Adipose tissue (tissue), 3 donors: ENCODE measurements around the gene FAM78A. TPM values are rescaled to one million over a fixed set of nuclear protein-coding genes. Genes with fewer than 3 reads are reported as not detected.
"Not testable (repeated sequence)": the region's sequence is repeated elsewhere in the genome, so short reads cannot be mapped to it uniquely, and the experiment has no call there.

Source experiments
- H3K27ac ChIP-seq: one replicate; pipeline ENCODE4 v1.5.1; 2013; ENCODE audit warnings: low read depth, low read length
- WGBS, 3 donors: extraction: QIAGEN DNeasy Blood & Tissue Kit; methylation state at CpG; one replicate each; pipeline ENCODE4 v1.1.7; 2013; 5-methylcytosine and 5-hydroxymethylcytosine counted together
- polyA plus RNA-seq, 3 donors: library from polyadenylated mRNA; stranded (reverse); fragments of 200-250 nt; gene quantifications; one replicate each; pipeline ENCODE4 v1.2.3, GENCODE V29; 2013
- donor health status: healthy with polysubstance abuse.
- donor health status: Bipolar disorder and iron deficiency.
- donor health status: healthy.

The FAM78A gene
- polyA plus RNA-seq, 3 donors = 0.70 to 2.5 (median 1.7) TPM

GRCh38 chr9:131257266-131258025 lies 18.9 kb downstream of the FAM78A start:
- no peak overlapping the region for H3K27ac ChIP-seq
- WGBS, 3 donors = 76 to 93% (median 87%) methylated on average over 15 of the region's 15 CpGs

GRCh38 chr9:131255676-131256197 lies 20.6 kb downstream of the FAM78A start:
- 44 to 82% (median 44%) methylated on average over 8 of the region's 8 CpGs for WGBS, 3 donors

GRCh38 chr9:131254626-131255025 lies 21.7 kb downstream of the FAM78A start:
- WGBS, 3 donors = 77 to 92% (median 82%) methylated on average over 14 of the region's 14 CpGs
- H3K27ac ChIP-seq = no peak overlapping the region

More at GRCh38 chr9:131255676-131256197, 20.6 kb downstream of the FAM78A start:
- H3K27ac ChIP-seq = no peak overlapping the region

GRCh38 chr9:131253891-131254491 lies 22.3 kb downstream of the FAM78A start:
- no peak overlapping the region for H3K27ac ChIP-seq
- WGBS, 3 donors = 61 to 78% (median 63%) methylated on average over 14 of the region's 14 CpGs

GRCh38 chr9:131252120-131252519 lies 24.2 kb downstream of the FAM78A start:
- WGBS, 3 donors = 53 to 84% (median 70%) methylated on average over 23 of the region's 23 CpGs

GRCh38 chr9:131246618-131247017 lies 29.7 kb downstream of the FAM78A start:
- H3K27ac ChIP-seq = no peak overlapping the region
- WGBS, 3 donors = 73 to 82% (median 76%) methylated on average over 4 of the region's 4 CpGs

More at GRCh38 chr9:131252120-131252519, 24.2 kb downstream of the FAM78A start:
- H3K27ac ChIP-seq = no peak overlapping the region

GRCh38 chr9:131244331-131244730 lies 32.0 kb downstream of the FAM78A start:
- H3K27ac ChIP-seq = not testable (repeated sequence)
- WGBS, 3 donors = 92 to 96% (median 92%) methylated on average over 5 of the region's 5 CpGs

- WGBS, 3 donors = 73 to 79% (median 75%) methylated on average over 22 of the region's 22 CpGs
- no peak overlapping the region for H3K27ac ChIP-seq
These were observed 36.0 kb downstream of the FAM78A start for GRCh38 chr9:131240047-131240921.

GRCh38 chr9:131239161-131239975 lies 36.9 kb downstream of the FAM78A start:
- 71 to 75% (median 74%) methylated on average over 23 of the region's 23 CpGs for WGBS, 3 donors
- H3K27ac ChIP-seq = no peak overlapping the region

- no peak overlapping the region for H3K27ac ChIP-seq
- 31 to 40% (median 33%) methylated on average over 23 of the region's 23 CpGs for WGBS, 3 donors
These were observed 37.8 kb downstream of the FAM78A start for GRCh38 chr9:131238402-131239021.

- WGBS, 3 donors = 12 to 16% (median 13%) methylated on average over 11 of the region's 11 CpGs
- H3K27ac ChIP-seq = no peak overlapping the region
These were observed 38.3 kb downstream of the FAM78A start for GRCh38 chr9:131237931-131238401.

- 35 to 43% (median 37%) methylated on average over 7 of the region's 7 CpGs for WGBS, 3 donors
These were observed 39.0 kb downstream of the FAM78A start for GRCh38 chr9:131237291-131237690.

GRCh38 chr9:131236761-131237160 lies 39.5 kb downstream of the FAM78A start:
- no peak overlapping the region for H3K27ac ChIP-seq
- 32 to 85% (median 74%) methylated on average over 3 to 5 of the region's 5 CpGs for WGBS, 3 donors

More at GRCh38 chr9:131237291-131237690, 39.0 kb downstream of the FAM78A start:
- H3K27ac ChIP-seq = no peak overlapping the region

GRCh38 chr9:131236161-131236560 lies 40.1 kb downstream of the FAM78A start:
- H3K27ac ChIP-seq = no peak overlapping the region
- 89 to 95% (median 92%) methylated on average over 8 of the region's 8 CpGs for WGBS, 3 donors

GRCh38 chr9:131235480-131235851 lies 40.8 kb downstream of the FAM78A start:
- H3K27ac ChIP-seq = no peak overlapping the region
- WGBS, 3 donors = 74 to 95% (median 85%) methylated on average over 9 of the region's 9 CpGs

GRCh38 chr9:131234799-131235479 lies 41.4 kb downstream of the FAM78A start:
- WGBS, 3 donors = 89 to 92% (median 90%) methylated on average over 16 of the region's 16 CpGs
- H3K27ac ChIP-seq = no peak overlapping the region

GRCh38 chr9:131233995-131234394 lies 42.3 kb downstream of the FAM78A start:
- 84 to 93% (median 87%) methylated on average over 9 of the region's 9 CpGs for WGBS, 3 donors
- no peak overlapping the region for H3K27ac ChIP-seq
